Lung (tissue), 12 donors: ENCODE measurements around the gene PTPRN2. TPM values are rescaled to one million over a fixed set of nuclear protein-coding genes. Genes with fewer than 3 reads are reported as not detected.

ENCODE experiments used
- ATAC-seq: fragments of 200-7000 bp; cut with Tn5 transposase; one replicate; pipeline ENCODE4 v1.9.1; 2020; ENCODE audit warnings: moderate number of reproducible peaks; ENCODE audit not compliant: insufficient read depth, low FRiP score
- DNase-seq, 3 donors: peaks; one replicate each; pipeline ENCODE4 v3.0.0-alpha.2; 2013 to 2017
- H3K27ac ChIP-seq, 2 donors: one replicate each; pipeline ENCODE4 v1.5.1; 2013; ENCODE audit warnings: mild to moderate bottlenecking in 2 of 2, moderate library complexity in 2 of 2, control low read depth in 1 of 2, inconsistent platforms in 1 of 2, low read depth in 1 of 2, low read length in 1 of 2
- H3K27me3 ChIP-seq, 3 donors: one replicate each; pipeline ENCODE4 v1.5.1; 2013; ENCODE audit warnings: low read length in 2 of 3; ENCODE audit not compliant: control insufficient read depth in 3 of 3, insufficient read depth in 3 of 3
- H3K36me3 ChIP-seq, 4 donors: one replicate each; pipeline ENCODE4 v1.5.1; 2013; ENCODE audit warnings: low read length in 4 of 4, mild to moderate bottlenecking in 1 of 4, moderate library complexity in 1 of 4; ENCODE audit not compliant: control insufficient read depth in 4 of 4, insufficient read depth in 4 of 4
- H3K4me1 ChIP-seq, 5 donors: one replicate each; pipeline ENCODE4 v1.5.1; 2013; ENCODE audit warnings: low read length in 5 of 5, mild to moderate bottlenecking in 2 of 5, moderate library complexity in 1 of 5; ENCODE audit not compliant: control insufficient read depth in 5 of 5, insufficient read depth in 5 of 5
- H3K4me3 ChIP-seq: one replicate; pipeline ENCODE4 v1.5.1; 2013; ENCODE audit warnings: mild to moderate bottlenecking, control low read depth, moderate library complexity
- H3K9ac ChIP-seq, 2 donors: one replicate each; pipeline ENCODE4 v1.5.1; 2013; ENCODE audit warnings: low read length in 2 of 2, control low read depth in 1 of 2; ENCODE audit not compliant: insufficient read depth in 1 of 2
- H3K9me3 ChIP-seq, 4 donors: one replicate each; pipeline ENCODE4 v1.5.1; 2013; ENCODE audit warnings: low read length in 3 of 4, mild to moderate bottlenecking in 1 of 4, moderate library complexity in 1 of 4; ENCODE audit not compliant: control insufficient read depth in 4 of 4, insufficient read depth in 3 of 4
- WGBS, 2 donors: extraction: QIAGEN DNeasy Blood & Tissue Kit; methylation state at CpG; one replicate each; pipeline ENCODE4 v1.1.7; 2013; 5-methylcytosine and 5-hydroxymethylcytosine counted together
- polyA plus RNA-seq, 2 donors: library from polyadenylated mRNA; stranded (reverse); fragments of 200-250 nt; gene quantifications; one replicate each; pipeline ENCODE4 v1.2.1, GENCODE V29; 2013
- total RNA-seq, 2 donors: library from RNA; depleted of rRNA in 1 of 2; stranded (reverse); fragments of >200 nt in 1 of 2; gene quantifications; one replicate each; pipeline ENCODE4 v1.2.1, GENCODE V29; 2014 to 2021
- TF ChIP-seq, protein P1 (sequence below): IDR thresholded peaks from 2 replicates; pipeline ENCODE4 v1.5.1; 2012; ENCODE audit warnings: mild to moderate bottlenecking; ENCODE audit errors: control extremely low read depth, extremely low read depth
- donor health status: control.
- donor health status: control.
- donor health status: Bipolar disorder and iron deficiency.
- donor health status: healthy.
- donor health status: DM: yes; HTN: yes; CAD: no.

Gene PTPRN2
- total and polyA plus RNA-seq, 4 donors: 2.1 to 7.4 (median 4.4) TPM

DNA sequence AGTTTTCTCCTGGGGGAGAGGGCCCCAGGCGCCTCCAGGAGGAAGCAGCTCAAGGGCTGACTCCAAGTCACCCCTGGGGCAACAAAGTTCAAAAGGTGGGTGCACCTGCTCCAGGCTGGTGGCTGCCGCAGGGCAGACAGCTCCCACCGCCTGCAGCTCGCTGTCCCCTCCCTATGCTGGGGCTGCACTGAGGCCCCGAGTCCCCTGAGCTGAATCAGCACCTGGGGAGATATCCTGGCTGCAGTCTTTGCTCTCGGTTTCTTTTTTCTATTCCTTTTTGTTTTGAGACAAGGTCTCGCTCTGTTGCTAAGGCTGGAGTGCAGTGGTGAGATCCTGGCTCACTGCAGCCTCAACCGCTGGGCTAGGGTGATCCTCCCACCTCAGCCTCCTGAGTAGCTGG, 1067.4 kb downstream of the PTPRN2 start:
- Histone ChIP-seq H3K9me3 (no peaks in the 10 kb centered on the region), H3K4me1 (no peaks in the 10 kb centered on the region), H3K27ac (no peak overlapping the region), H3K4me3 (no peak overlapping the region), H3K27me3 (peaks cover 0 to 5% (median 0%) of the 10 kb centered on the region in 3 donors), H3K9ac (no peak overlapping the region), H3K36me3 (no peaks in the 10 kb centered on the region)
- WGBS, 2 donors: 81 to 84% methylated on average over 8 of the region's 8 CpGs
- DNase-seq: no peak
- ATAC-seq: no peak
- TF ChIP-seq, protein P1, sequence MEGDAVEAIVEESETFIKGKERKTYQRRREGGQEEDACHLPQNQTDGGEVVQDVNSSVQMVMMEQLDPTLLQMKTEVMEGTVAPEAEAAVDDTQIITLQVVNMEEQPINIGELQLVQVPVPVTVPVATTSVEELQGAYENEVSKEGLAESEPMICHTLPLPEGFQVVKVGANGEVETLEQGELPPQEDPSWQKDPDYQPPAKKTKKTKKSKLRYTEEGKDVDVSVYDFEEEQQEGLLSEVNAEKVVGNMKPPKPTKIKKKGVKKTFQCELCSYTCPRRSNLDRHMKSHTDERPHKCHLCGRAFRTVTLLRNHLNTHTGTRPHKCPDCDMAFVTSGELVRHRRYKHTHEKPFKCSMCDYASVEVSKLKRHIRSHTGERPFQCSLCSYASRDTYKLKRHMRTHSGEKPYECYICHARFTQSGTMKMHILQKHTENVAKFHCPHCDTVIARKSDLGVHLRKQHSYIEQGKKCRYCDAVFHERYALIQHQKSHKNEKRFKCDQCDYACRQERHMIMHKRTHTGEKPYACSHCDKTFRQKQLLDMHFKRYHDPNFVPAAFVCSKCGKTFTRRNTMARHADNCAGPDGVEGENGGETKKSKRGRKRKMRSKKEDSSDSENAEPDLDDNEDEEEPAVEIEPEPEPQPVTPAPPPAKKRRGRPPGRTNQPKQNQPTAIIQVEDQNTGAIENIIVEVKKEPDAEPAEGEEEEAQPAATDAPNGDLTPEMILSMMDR: no peak

GRCh38 chr7:157519798-157520244, 1067.8 kb downstream of the PTPRN2 start:
- ATAC-seq (no peak), DNase-seq (no peak)
- Histone ChIP-seq H3K27me3 (peaks cover 0 to 4% (median 0%) of the 10 kb centered on the region in 3 donors), H3K4me3 (no peak overlapping the region), H3K9me3 (peaks cover 0 to under 1% (median 0%) of the 10 kb centered on the region in 4 donors), H3K9ac (no peak overlapping the region), H3K27ac (no peak overlapping the region), H3K4me1 (no peaks in the 10 kb centered on the region), H3K36me3 (no peaks in the 10 kb centered on the region)
- TF ChIP-seq, protein P1: no peak
- 76 to 80% methylated on average over 16 of the region's 16 CpGs for WGBS, 2 donors

GRCh38 chr7:157519246-157519645, 1068.4 kb downstream of the PTPRN2 start:
- peaks cover 0 to 3% (median 0%) of the 10 kb centered on the region in 4 donors for H3K9me3 ChIP-seq
- H3K4me1 ChIP-seq: no peaks in the 10 kb centered on the region
- no peaks in the 10 kb centered on the region for H3K36me3 ChIP-seq
- peaks cover 0 to 3% (median 0%) of the 10 kb centered on the region in 3 donors for H3K27me3 ChIP-seq
- ATAC-seq: no peak
- TF ChIP-seq, protein P1: no peak
- H3K9ac ChIP-seq: no peak overlapping the region
- no peak overlapping the region for H3K4me3 ChIP-seq
- WGBS, 2 donors: 73 to 88% methylated on average over 10 of the region's 10 CpGs
- no peak for DNase-seq
- no peak overlapping the region for H3K27ac ChIP-seq
